Cardiac muscle cell (in vitro differentiated cells and primary cell): ENCODE data around the gene BPHL. TPM values are rescaled to one million over a fixed set of nuclear protein-coding genes. Genes with fewer than 3 reads are reported as not detected.

Experiments used
- DNase-seq, 2 donors: peaks; one replicate each; pipeline versions ENCODE4 v3.0.0 to v3.0.0-alpha.2; 2010 to 2017; ENCODE audit warnings: low read depth in 1 of 2, low spot score in 1 of 2
- H3K27ac ChIP-seq: fragments of 200-600 bp; sonication (generic); 2 replicates; pipeline ENCODE4 v1.5.1; 2016
- H3K27me3 ChIP-seq: fragments of 200-600 bp; sonication (generic); 2 replicates; pipeline ENCODE4 v1.6.0; 2016; ENCODE audit warnings: control low read depth
- H3K36me3 ChIP-seq: fragments of 200-600 bp; sonication (generic); 2 replicates; pipeline ENCODE4 v1.5.1; 2016; ENCODE audit warnings: control low read depth
- H3K4me1 ChIP-seq: fragments of 200-600 bp; sonication (generic); 2 replicates; pipeline ENCODE4 v1.8.1; 2017; ENCODE audit warnings: low read depth, mild to moderate bottlenecking, mixed run types
- H3K4me3 ChIP-seq: fragments of 200-600 bp; sonication (generic); 2 replicates; pipeline ENCODE4 v1.5.1; 2016; ENCODE audit warnings: mild to moderate bottlenecking
- H3K9me3 ChIP-seq: fragments of 200-600 bp; sonication (generic); 2 replicates; pipeline ENCODE4 v1.5.1; 2017; ENCODE audit warnings: low read depth, mild to moderate bottlenecking, control low read depth
- polyA plus RNA-seq: library from polyadenylated mRNA; unstranded; fragments of >200 nt; fragmentation: Nextera tagmentation; extraction: Ambion mirVana; gene quantifications from 2 replicates; pipeline ENCODE4 v1.2.1, GENCODE V29; 2016
- total RNA-seq: library from RNA; depleted of rRNA; stranded (reverse); fragments of >200 nt; gene quantifications from 2 replicates; pipeline ENCODE4 v1.2.3, GENCODE V29; 2016
- TF ChIP-seq, protein P1 (sequence below): IDR thresholded peaks from 2 replicates; pipeline ENCODE4 v1.5.1; 2012; ENCODE audit warnings: low read depth, mild to moderate bottlenecking, low read length

The BPHL gene
- total and polyA plus RNA-seq, 2 experiments from 2014 or later, result 27.2 to 72.2 TPM

DNA sequence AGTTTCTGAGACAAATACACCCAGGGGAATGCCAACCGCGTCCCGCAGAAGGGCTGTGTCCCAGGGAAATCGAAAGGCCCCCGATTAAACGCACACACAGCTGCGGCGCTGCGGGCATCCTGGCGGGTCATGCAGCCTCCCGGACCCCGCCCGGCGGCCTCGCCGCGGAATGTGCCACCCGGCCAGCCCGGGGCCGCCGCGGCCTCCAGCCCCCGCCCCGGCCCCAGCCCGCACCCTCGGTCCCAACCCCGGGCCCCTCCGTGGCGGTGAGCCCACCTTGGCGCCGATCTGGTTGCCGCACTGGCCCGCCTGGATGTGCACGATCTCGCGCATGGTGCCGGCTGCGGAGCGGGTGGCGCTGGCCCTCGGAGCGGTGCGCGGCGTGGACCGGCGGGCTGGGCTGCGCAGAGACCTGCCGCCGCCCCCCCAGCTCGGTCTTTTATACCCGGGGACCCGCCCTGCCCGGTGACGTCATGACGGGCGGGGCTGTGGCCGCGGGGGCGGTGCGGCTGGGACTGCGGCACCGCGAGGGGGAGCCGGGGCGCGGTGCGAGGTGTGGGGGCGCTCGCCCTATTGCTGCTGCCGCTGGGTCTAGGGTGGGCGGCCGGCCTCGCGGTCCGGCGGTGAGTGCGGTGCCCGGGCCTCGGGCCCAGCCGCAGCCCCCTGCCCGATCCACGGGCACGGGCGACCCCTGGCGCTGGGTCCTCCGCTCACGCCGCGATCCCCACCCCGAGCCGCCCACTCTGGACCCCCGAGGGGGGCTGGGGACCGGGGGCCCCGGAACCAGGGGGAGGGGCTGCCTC is 38.8 kb downstream of the BPHL start, which contains the start of gene TUBB2A:
TSS of gene TUBB2A (minus strand) at position 414 of the 803 bp plus-strand sequence. CDS start at position 333, 81 bp downstream.
- H3K27ac ChIP-seq, result no peak within 1 kb of the TSS
- no peaks in the 10 kb centered on the region for H3K27me3 ChIP-seq
- H3K9me3 ChIP-seq, result no peaks in the 10 kb centered on the region
- H3K36me3 ChIP-seq, result peaks cover 3% of the 10 kb centered on the region
- peak; percentile 80 to 87 for DNase-seq
- peak within 1 kb of the TSS; percentile 90 for H3K4me3 ChIP-seq
- H3K4me1 ChIP-seq, result peaks cover 4% of the 10 kb centered on the region
- TF ChIP-seq, protein P1, sequence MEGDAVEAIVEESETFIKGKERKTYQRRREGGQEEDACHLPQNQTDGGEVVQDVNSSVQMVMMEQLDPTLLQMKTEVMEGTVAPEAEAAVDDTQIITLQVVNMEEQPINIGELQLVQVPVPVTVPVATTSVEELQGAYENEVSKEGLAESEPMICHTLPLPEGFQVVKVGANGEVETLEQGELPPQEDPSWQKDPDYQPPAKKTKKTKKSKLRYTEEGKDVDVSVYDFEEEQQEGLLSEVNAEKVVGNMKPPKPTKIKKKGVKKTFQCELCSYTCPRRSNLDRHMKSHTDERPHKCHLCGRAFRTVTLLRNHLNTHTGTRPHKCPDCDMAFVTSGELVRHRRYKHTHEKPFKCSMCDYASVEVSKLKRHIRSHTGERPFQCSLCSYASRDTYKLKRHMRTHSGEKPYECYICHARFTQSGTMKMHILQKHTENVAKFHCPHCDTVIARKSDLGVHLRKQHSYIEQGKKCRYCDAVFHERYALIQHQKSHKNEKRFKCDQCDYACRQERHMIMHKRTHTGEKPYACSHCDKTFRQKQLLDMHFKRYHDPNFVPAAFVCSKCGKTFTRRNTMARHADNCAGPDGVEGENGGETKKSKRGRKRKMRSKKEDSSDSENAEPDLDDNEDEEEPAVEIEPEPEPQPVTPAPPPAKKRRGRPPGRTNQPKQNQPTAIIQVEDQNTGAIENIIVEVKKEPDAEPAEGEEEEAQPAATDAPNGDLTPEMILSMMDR, result peak; percentile 20

DNA sequence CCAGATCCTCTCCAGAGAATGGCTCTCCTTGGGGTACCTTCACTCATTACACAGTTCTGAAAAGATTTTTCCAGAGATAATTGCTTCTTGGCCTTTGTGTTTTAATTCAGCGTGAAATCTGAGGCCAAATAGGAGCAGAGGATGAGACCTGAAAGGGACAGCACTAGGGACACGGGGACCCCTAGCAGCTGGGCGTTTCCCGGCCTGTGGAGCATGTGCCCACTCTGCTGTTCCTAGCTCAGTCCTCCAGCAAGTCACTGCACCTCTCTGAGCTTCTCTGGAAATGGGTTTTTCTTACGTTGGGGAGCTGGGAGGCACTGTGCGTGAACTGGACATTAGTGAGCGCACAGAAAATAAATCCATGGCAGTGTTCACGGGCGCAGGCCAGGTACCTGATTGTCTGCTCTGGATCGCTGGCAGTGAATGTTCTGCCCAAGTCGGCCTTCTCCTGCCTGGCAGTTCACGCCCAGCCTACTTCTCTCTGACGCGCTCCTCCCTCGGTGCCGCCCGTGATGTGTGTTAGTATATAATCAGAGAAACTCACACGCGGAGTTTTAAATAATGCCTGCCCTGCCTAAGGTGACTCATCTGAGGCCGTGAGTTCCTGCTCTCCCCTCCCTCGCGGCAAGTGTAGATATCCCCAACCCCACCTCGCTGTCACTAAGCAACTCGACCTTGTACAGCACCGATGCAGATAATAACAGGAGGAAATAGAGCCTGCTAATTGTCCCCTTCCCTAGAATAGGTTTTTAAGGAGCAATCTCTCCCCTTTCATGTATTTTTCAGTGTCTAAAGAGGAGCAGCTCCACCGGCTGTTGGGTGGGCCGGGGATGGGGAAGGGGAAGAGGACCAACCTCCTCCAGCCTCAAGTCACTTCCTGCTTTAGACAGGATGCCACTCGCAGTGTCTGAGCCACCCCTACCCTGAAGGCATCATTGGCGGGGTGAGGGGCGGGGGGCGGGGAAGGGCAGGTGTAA is 41.6 kb downstream of the BPHL start:
- Histone ChIP-seq H3K27me3 (no peaks in the 10 kb centered on the region), H3K27ac (no peak overlapping the region), H3K9me3 (no peaks in the 10 kb centered on the region), H3K36me3 (no peaks in the 10 kb centered on the region), H3K4me1 (peaks cover 4% of the 10 kb centered on the region), H3K4me3 (no peak overlapping the region)
- peak; percentile 32 to 38 for DNase-seq
- TF ChIP-seq, protein P1, result no peak

DNA sequence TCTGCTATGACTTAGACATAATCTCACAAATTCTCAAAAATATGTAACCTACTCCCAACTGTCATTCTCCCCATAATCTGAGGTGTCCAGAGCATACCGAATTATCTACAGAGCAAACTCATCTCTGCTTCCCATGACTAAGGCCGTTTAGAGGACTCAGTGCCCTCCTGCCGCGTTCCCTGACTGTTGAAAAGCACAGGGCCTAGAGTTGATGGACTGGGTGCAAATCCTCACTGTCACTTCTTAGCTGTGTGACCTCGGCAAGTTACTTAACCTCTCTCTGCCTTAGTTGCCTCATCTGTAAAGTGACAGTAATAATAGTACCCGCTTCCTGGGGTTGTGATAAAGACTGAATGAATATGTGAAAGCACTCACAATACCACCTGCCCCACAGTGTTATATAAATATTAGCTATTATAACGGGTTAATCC is 43.6 kb downstream of the BPHL start:
- no peaks in the 10 kb centered on the region for H3K27me3 ChIP-seq
- peak in 1 of 2 donors; percentile 14 for DNase-seq
- H3K36me3 ChIP-seq, result no peaks in the 10 kb centered on the region
- H3K9me3 ChIP-seq, result no peaks in the 10 kb centered on the region
- peak overlapping the region; percentile 49 for H3K4me3 ChIP-seq
- peaks cover 4% of the 10 kb centered on the region for H3K4me1 ChIP-seq
- TF ChIP-seq, protein P1, result no peak
- no peak overlapping the region for H3K27ac ChIP-seq

DNA sequence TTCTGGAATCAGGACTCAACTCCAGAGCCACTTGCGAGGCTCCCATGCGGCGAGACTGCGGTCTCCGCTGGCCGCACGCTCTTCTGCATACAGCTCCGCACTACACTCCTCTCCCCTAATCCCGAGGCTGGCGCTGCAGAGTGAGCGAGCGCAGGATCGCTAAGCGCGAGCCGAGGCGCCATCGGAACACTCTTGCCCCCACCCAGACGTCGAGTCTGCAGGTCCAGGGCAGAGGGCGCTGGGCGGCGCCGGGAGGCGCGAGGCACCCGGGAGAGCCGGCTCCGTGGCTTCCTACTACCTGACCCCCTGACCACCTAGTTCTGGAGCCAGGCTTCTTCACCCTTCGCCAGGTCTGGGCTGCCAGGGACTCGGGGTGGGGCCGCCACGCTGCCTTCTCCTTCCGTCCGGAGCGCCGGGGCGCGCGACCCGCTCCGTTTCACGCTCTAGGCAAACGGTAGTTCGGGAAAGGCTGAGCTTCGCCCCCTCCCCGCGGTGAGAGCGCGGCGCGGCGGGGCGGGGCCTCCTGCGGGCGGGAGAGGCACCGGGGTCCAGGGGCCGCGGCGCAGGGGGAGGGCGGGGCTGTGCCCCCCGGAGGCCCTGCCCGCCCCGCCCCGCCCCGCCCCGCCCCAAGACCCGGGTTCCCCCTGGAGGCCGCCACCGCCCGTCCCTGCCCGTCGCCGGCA is 44.2 kb downstream of the BPHL start:
- TF ChIP-seq, protein P1, result no peak
- Histone ChIP-seq H3K27ac (peak overlapping the region; percentile 76), H3K4me1 (peaks cover 4% of the 10 kb centered on the region), H3K36me3 (no peaks in the 10 kb centered on the region), H3K4me3 (peak overlapping the region; percentile 49), H3K27me3 (no peaks in the 10 kb centered on the region), H3K9me3 (no peaks in the 10 kb centered on the region)
- peak; percentile 82 to 89 for DNase-seq

DNA sequence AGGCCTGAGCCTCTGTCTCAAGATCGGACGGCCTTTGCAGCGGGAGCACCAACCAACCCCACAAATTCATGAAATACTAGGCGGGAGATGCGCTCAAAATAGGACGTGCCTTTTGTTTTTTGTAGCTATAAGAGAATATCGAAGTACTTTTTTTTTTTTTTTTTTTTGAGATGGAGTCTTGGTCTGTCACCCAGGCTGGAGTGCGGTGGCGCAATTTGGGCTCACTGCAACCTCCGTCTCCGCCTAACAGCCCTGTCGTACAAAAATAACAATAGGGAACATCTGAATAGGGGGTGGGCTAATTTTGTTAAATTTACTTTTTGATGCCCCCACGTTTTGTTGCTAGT is 44.7 kb downstream of the BPHL start:
- Histone ChIP-seq H3K4me1 (peaks cover 3% of the 10 kb centered on the region), H3K4me3 (peak overlapping the region; percentile 49), H3K27me3 (no peaks in the 10 kb centered on the region), H3K27ac (no peak overlapping the region), H3K36me3 (no peaks in the 10 kb centered on the region), H3K9me3 (no peaks in the 10 kb centered on the region)
- TF ChIP-seq, protein P1, result no peak
- no peak for DNase-seq
